TTC549 (cell line): ENCODE measurements around the gene EDAR.

Experiments used
- FAIRE-seq: peaks from 2 replicates; lab custom pipeline; 2012; peaks lifted over from hg19 to GRCh38; lab: Jason Lieb, UNC

Gene EDAR

DNA sequence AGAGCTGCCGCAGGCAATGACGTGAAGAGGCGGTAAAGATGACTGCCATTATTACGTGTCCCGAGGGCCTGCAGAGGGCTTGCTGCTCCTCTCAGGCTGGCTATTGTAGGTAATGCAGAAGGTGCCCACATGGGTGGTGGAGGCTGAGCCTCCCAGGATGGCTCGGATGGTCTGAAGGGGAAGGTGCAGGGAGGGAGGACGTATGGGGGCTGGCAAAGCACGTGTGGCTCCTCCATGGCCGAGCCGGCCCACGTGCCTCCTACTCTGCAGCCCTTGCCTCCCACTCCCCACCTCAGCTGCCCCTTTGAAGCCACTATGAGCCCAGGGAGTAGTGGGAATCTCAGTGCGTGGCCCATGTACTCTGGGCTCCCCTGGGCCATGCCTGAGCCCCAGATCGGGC is 48.9 kb downstream of the EDAR start:
- FAIRE-seq: no peak

DNA sequence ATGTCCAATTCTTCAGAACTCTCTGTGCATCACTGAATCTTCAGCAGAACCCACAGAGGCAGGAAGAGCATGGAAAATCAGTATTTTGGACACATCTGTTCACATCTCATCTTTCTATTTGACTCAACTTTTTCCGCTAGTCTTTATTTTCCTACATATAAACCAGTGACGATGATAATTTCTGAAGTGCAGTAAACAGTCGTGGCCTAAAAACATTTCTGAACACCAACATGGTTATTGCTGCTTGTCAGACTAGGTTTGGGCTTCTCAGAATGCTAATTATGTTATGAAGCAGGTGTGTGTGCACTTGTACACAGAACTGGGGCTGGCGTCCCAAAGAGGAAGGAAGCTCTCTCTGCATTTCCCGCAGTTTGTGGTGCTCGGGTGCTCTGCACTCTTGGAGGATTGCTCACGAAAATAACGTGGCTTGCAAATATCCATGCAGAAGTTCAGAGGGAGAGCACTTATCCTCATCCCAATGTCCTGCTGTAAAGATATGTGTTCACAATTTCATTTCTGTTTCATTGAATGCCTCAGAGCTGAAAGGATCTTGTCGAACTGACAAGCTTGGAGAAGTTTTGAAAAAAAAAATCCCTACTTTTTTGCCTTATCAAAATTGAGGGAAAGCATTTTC is 50.8 kb downstream of the EDAR start:
- FAIRE-seq: no peak

- FAIRE-seq: no peak
Measured at GRCh38 chr2:108937367-108938017, 51.5 kb downstream of the EDAR start.

- no peak for FAIRE-seq
Measured at GRCh38 chr2:108936866-108937265, 52.2 kb downstream of the EDAR start.

DNA sequence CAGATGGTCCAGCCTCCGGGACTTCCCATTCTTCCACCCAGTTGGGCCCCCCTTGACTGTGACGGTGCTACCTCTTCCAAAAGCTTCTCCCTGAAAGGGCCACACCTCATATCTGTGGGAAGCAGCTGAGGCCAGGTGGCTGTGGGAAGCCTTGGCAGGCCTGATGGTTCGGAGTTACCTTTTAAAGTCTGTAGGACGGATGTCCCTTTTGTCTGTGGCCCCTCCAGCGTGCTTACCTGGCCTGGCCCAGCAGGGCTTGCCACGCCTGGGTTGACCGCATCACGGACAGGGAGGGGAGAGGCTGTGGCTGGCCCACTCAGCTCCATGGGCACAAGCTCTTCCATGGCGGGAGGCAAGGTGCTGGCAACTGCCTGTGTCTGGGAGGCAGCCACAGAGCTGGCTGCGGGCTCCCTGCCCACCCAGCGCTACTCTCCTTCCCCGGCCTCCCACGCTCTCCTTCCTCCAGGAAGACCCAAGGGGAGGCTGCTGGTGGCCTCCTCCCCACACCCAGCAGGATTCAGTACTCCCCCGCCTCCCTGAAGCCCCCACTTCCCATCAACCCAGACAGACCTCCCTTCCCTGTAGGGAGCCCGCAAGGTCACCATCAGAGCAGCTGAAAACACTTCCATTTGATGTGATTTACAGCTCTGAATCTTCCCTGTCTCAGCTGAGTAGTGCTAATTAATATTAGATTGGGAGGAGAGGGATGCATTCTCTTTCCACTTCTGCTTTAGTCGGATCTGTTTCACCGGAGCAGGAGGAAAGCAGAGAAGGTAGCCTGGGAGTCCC is 52.8 kb downstream of the EDAR start:
- FAIRE-seq: no peak

DNA sequence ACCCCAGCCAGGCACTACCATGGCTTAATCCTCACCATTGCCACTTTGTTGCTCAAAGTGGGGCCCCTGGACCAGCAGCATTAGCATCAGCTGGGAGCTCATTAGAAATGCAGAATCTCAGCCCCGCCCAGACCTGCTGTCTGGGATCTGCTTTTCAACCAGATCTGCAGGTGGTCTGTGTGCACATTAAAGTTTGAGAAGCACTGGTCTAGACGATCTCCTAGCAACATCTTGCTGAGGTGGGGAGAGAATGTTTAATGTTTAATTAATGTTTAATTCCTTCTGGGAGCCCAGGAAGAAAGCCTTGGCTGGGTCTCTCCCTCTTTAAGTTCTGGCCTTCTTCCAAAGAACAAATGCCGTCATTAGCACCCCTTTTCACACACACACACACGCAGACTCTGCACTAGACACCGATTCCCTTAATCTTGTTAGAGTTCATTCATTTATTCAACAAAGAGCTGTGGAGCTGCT is 53.7 kb downstream of the EDAR start:
- FAIRE-seq: no peak

- FAIRE-seq: no peak
Measured at GRCh38 chr2:108934583-108935245, 54.3 kb downstream of the EDAR start.

GRCh38 chr2:108934151-108934550 is 54.9 kb downstream of the EDAR start:
- FAIRE-seq: no peak

GRCh38 chr2:108933691-108934117 is 55.3 kb downstream of the EDAR start:
- no peak for FAIRE-seq

GRCh38 chr2:108932736-108933332 is 56.2 kb downstream of the EDAR start:
- no peak for FAIRE-seq

- no peak for FAIRE-seq
Measured at GRCh38 chr2:108931372-108931771, 57.6 kb downstream of the EDAR start.

- no peak for FAIRE-seq
Measured at GRCh38 chr2:108929807-108930425, 59.1 kb downstream of the EDAR start.

GRCh38 chr2:108928660-108929377 is 60.2 kb downstream of the EDAR start:
- no peak for FAIRE-seq

DNA sequence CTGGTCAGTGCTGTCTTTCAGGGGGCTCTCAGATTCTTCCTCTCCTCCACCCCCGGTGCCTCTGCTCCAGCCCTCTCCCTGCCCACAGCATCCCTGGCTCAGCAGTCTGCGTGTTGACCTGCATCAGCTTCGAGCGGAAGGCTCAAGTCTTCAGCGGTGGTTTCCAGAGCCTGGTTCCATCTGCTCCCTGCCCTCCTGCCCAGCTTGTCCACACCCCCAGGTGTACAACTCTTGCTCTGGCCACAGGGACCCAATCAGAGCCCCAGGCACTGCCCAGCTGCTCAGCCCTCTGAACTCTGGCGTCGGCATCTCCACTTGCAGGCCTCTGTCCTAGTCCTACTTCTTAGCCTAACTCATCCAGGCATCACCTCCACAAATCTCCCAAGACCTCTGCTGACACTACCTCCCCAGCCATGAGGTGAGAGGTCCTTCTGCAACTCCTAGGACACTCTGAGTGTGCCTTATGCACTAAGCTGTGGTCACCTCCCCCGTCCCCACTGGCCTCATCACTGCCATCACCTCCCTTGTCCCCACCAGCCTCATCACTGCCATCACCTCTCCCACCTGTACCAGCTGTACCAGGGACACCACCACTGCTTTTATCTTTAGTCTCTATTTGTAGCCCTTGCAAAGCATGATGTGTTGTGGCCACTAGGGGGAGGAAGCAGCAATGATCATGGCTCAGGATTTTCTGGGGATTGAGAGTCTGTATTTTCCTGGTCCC is 60.9 kb downstream of the EDAR start:
- peak; percentile 68 for FAIRE-seq

GRCh38 chr2:108927405-108927804 is 61.6 kb downstream of the EDAR start:
- FAIRE-seq: no peak

DNA sequence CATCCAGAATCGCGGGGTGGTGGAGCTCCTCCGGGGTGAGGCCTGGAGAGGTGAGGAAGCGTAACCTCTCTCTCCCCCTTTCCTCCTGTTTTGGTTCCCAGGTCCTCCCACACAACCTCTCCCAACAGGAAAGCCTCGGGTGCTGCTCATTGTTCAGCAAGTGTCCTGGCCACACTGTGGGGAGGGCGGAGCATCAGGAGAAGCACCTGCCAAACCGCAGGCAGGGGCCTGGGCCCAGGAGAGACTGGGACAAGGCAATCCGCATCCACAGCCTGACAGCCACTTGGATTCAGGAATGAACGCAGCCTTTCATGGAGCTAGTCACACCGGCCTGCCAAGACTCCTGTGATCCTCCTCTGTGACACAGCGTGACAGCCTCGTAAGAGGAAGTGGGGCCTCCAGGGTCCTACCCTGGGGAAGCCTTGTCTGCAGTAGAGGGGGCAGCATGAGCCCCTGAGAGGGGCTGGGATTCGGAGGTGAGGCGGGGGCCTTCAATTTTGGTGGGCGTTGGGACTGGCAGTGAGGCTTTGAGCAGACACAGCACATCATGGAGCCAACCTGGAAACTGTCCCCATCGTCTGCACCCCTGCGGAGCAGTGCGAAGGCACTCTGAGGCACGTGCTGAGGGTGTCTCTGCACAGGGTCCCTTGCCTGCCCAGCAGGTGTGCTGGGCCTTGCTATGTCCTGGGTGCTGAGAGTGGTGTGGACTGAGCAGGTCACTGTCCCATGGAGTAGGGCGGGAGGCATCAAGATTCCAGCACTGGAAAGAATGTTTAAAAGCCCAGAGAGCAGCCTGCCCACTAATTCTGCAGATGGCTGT is 62.2 kb downstream of the EDAR start:
- FAIRE-seq: no peak

GRCh38 chr2:108925735-108926134 is 63.3 kb downstream of the EDAR start:
- FAIRE-seq: no peak

DNA sequence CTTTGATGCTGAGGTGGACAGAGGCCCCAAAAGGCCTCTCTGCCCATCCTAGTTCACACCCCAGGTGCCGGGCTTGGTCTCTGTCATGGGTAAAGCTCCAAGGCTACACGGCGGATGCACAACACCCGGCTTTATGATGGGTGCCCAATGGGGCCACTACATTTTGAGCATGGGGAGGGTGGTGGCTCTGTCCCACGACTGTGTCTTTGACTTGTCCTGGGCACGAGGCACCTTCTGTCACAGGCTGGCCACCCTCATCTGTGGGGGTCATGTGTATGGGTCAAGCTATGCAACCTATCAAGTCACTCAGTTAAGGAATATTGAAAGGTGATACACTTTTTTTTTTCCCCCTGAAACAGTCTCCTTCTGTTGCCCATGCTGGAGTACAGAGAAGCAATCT is 63.7 kb downstream of the EDAR start:
- FAIRE-seq: no peak

DNA sequence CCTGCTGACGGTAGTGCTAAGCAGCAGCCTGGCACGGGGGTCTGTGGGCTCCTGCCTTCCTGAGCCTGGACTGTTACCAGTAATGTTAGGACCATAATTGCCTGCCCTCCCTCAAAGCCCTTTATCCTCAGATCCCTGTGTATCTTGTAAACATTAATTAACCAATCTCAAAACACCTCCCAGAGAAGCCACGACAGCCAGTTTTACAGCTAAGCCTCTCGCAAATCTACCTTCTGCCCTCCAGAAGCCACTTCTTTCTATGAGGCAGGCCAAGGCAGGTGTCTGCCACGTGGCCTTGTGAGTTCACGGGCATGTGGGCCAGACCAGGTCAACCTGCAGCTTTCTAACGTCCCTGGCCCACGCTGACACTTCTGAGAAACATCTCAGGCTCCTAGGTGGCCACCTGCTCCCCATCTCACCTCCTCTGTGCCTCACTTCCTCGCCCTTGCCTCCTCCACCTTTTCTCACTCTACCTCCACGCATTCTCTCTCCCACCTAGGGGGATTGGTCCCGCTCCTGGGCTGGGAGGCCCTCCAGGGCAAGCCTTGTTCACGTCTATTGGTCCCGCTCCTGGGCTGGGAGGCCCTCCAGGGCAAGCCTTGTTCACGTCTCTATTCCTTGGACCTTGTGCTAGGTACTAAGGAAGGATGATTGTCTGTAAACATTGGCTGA is 64.3 kb downstream of the EDAR start:
- FAIRE-seq: no peak
